Lung (tissue), 12 donors: ENCODE measurements around the gene PBX3. TPM values are rescaled to one million over a fixed set of nuclear protein-coding genes. Genes with fewer than 3 reads are reported as not detected.
A peak's percentile ranks its signal among the peaks of the same experiment; 100 is the strongest.

Source experiments
- ATAC-seq: fragments of 200-7000 bp; cut with Tn5 transposase; one replicate; pipeline ENCODE4 v1.9.1; 2020; ENCODE audit warnings: moderate number of reproducible peaks; ENCODE audit not compliant: insufficient read depth, low FRiP score
- DNase-seq, 3 donors: peaks; one replicate each; pipeline ENCODE4 v3.0.0-alpha.2; 2013 to 2017
- H3K27ac ChIP-seq, 2 donors: one replicate each; pipeline ENCODE4 v1.5.1; 2013; ENCODE audit warnings: mild to moderate bottlenecking in 2 of 2, moderate library complexity in 2 of 2, control low read depth in 1 of 2, inconsistent platforms in 1 of 2, low read depth in 1 of 2, low read length in 1 of 2
- H3K27me3 ChIP-seq, 3 donors: one replicate each; pipeline ENCODE4 v1.5.1; 2013; ENCODE audit warnings: low read length in 2 of 3; ENCODE audit not compliant: control insufficient read depth in 3 of 3, insufficient read depth in 3 of 3
- H3K36me3 ChIP-seq, 4 donors: one replicate each; pipeline ENCODE4 v1.5.1; 2013; ENCODE audit warnings: low read length in 4 of 4, mild to moderate bottlenecking in 1 of 4, moderate library complexity in 1 of 4; ENCODE audit not compliant: control insufficient read depth in 4 of 4, insufficient read depth in 4 of 4
- H3K4me1 ChIP-seq, 5 donors: one replicate each; pipeline ENCODE4 v1.5.1; 2013; ENCODE audit warnings: low read length in 5 of 5, mild to moderate bottlenecking in 2 of 5, moderate library complexity in 1 of 5; ENCODE audit not compliant: control insufficient read depth in 5 of 5, insufficient read depth in 5 of 5
- H3K4me3 ChIP-seq: one replicate; pipeline ENCODE4 v1.5.1; 2013; ENCODE audit warnings: mild to moderate bottlenecking, control low read depth, moderate library complexity
- H3K9ac ChIP-seq, 2 donors: one replicate each; pipeline ENCODE4 v1.5.1; 2013; ENCODE audit warnings: low read length in 2 of 2, control low read depth in 1 of 2; ENCODE audit not compliant: insufficient read depth in 1 of 2
- H3K9me3 ChIP-seq, 4 donors: one replicate each; pipeline ENCODE4 v1.5.1; 2013; ENCODE audit warnings: low read length in 3 of 4, mild to moderate bottlenecking in 1 of 4, moderate library complexity in 1 of 4; ENCODE audit not compliant: control insufficient read depth in 4 of 4, insufficient read depth in 3 of 4
- WGBS, 2 donors: extraction: QIAGEN DNeasy Blood & Tissue Kit; methylation state at CpG; one replicate each; pipeline ENCODE4 v1.1.7; 2013; 5-methylcytosine and 5-hydroxymethylcytosine counted together
- polyA plus RNA-seq, 2 donors: library from polyadenylated mRNA; stranded (reverse); fragments of 200-250 nt; gene quantifications; one replicate each; pipeline ENCODE4 v1.2.1, GENCODE V29; 2013
- total RNA-seq, 2 donors: library from RNA; depleted of rRNA in 1 of 2; stranded (reverse); fragments of >200 nt in 1 of 2; gene quantifications; one replicate each; pipeline ENCODE4 v1.2.1, GENCODE V29; 2014 to 2021
- TF ChIP-seq, protein P1 (sequence below): IDR thresholded peaks from 2 replicates; pipeline ENCODE4 v1.5.1; 2012; ENCODE audit warnings: mild to moderate bottlenecking; ENCODE audit errors: control extremely low read depth, extremely low read depth
- donor health status: control.
- donor health status: control.
- donor health status: Bipolar disorder and iron deficiency.
- donor health status: healthy.
- donor health status: DM: yes; HTN: yes; CAD: no.

The PBX3 gene
- total and polyA plus RNA-seq, 4 donors = 8.6 to 60.4 (median 26.4) TPM

GRCh38 chr9:125994066-125994943, 247.1 kb downstream of the PBX3 start:
- DNase-seq (no peak), ATAC-seq (no peak)
- no peak overlapping the region for H3K4me3 ChIP-seq
- no peaks in the 10 kb centered on the region for H3K36me3 ChIP-seq
- H3K27ac ChIP-seq = no peak overlapping the region
- peaks cover 0 to 3% (median 0%) of the 10 kb centered on the region in 5 donors for H3K4me1 ChIP-seq
- TF ChIP-seq, protein P1, sequence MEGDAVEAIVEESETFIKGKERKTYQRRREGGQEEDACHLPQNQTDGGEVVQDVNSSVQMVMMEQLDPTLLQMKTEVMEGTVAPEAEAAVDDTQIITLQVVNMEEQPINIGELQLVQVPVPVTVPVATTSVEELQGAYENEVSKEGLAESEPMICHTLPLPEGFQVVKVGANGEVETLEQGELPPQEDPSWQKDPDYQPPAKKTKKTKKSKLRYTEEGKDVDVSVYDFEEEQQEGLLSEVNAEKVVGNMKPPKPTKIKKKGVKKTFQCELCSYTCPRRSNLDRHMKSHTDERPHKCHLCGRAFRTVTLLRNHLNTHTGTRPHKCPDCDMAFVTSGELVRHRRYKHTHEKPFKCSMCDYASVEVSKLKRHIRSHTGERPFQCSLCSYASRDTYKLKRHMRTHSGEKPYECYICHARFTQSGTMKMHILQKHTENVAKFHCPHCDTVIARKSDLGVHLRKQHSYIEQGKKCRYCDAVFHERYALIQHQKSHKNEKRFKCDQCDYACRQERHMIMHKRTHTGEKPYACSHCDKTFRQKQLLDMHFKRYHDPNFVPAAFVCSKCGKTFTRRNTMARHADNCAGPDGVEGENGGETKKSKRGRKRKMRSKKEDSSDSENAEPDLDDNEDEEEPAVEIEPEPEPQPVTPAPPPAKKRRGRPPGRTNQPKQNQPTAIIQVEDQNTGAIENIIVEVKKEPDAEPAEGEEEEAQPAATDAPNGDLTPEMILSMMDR = no peak
- H3K9ac ChIP-seq = no peak overlapping the region
- 95 to 98% methylated on average over 19 of the region's 19 CpGs for WGBS, 2 donors
- no peaks in the 10 kb centered on the region for H3K27me3 ChIP-seq
- no peaks in the 10 kb centered on the region for H3K9me3 ChIP-seq

DNA sequence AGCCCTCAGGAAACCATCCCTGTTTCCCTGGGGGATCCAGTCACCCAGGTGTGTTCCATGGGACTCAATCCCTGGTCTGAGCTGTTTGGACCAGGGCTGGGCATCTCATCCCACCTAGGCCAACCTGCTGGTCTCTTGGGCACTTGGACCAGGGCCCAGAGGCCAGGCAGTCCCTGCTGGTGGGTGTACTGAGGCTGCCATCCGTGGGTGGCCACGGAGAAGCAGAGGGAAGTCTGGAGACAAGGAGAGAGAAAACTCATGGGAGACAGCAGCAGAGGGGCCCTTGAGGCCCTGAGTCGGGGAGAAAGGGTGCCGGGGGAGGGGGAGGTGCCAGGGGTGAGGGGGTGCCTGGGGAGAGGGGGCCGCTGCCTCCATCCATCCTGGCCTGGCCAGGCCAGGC, 247.8 kb downstream of the PBX3 start:
- Histone ChIP-seq H3K9ac (no peak overlapping the region), H3K27me3 (no peaks in the 10 kb centered on the region), H3K9me3 (no peaks in the 10 kb centered on the region), H3K4me3 (no peak overlapping the region), H3K4me1 (peaks cover 0 to 3% (median 0%) of the 10 kb centered on the region in 5 donors), H3K27ac (no peak overlapping the region), H3K36me3 (no peaks in the 10 kb centered on the region)
- TF ChIP-seq, protein P1 = no peak
- DNase-seq (no peak), ATAC-seq (no peak)
- 89 to 92% methylated on average over 4 to 5 of the region's 5 CpGs for WGBS, 2 donors

GRCh38 chr9:125995706-125996105, 248.5 kb downstream of the PBX3 start:
- no peak for DNase-seq
- WGBS, 2 donors = 87 to 91% methylated on average over 10 of the region's 10 CpGs
- Histone ChIP-seq H3K27me3 (no peaks in the 10 kb centered on the region), H3K9ac (peak overlapping the region in 1 of 2 donors; percentile 16), H3K36me3 (no peaks in the 10 kb centered on the region), H3K27ac (no peak overlapping the region), H3K4me1 (peaks cover 0 to 3% (median 0%) of the 10 kb centered on the region in 5 donors), H3K4me3 (no peak overlapping the region), H3K9me3 (no peaks in the 10 kb centered on the region)
- TF ChIP-seq, protein P1 = no peak
- no peak for ATAC-seq
